Trophoblast cell (in vitro differentiated cells and primary cell): ENCODE data around the gene AARS1.

ENCODE experiments used
- DNase-seq, 2 donors: peaks; one replicate each; pipeline ENCODE4 v3.0.0-alpha.2; 2016
- H2AFZ ChIP-seq: 2 replicates; pipeline ENCODE4 v1.6.1; 2013; ENCODE audit warnings: low read length, moderate library complexity, mild to moderate bottlenecking; ENCODE audit not compliant: insufficient read depth, poor library complexity
- H2AK5ac ChIP-seq: 2 replicates; pipeline ENCODE4 v1.6.1; 2013; ENCODE audit warnings: mild to moderate bottlenecking, low read length
- H2BK120ac ChIP-seq: 2 replicates; pipeline ENCODE4 v1.6.1; 2013; ENCODE audit warnings: low read length, mild to moderate bottlenecking, moderate library complexity; ENCODE audit not compliant: insufficient read depth, poor library complexity
- H2BK12ac ChIP-seq: 2 replicates; pipeline ENCODE4 v1.6.1; 2013; ENCODE audit warnings: mild to moderate bottlenecking, low read length, moderate library complexity
- H2BK5ac ChIP-seq: 2 replicates; pipeline ENCODE4 v1.6.1; 2013; ENCODE audit warnings: low read length, low read depth, moderate library complexity, mild to moderate bottlenecking; ENCODE audit not compliant: poor library complexity
- H3K14ac ChIP-seq: 2 replicates; pipeline ENCODE4 v1.6.1; 2013; ENCODE audit warnings: mild to moderate bottlenecking, low read length
- H3K18ac ChIP-seq: 2 replicates; pipeline ENCODE4 v1.6.1; 2013; ENCODE audit warnings: mild to moderate bottlenecking, low read length
- H3K23ac ChIP-seq: 2 replicates; pipeline ENCODE4 v1.6.1; 2013; ENCODE audit warnings: low read length
- H3K27ac ChIP-seq: 2 replicates; pipeline ENCODE4 v1.5.1; 2013; ENCODE audit warnings: low read depth, mild to moderate bottlenecking, inconsistent platforms, low read length, moderate library complexity
- H3K27me3 ChIP-seq: 2 replicates; pipeline ENCODE4 v1.6.1; 2013; ENCODE audit warnings: inconsistent platforms, mild to moderate bottlenecking, low read length, moderate library complexity; ENCODE audit not compliant: insufficient read depth
- H3K36me3 ChIP-seq, 2 experiments: 1 replicate in 1 of 2; 2 replicates in 1 of 2; pipeline ENCODE4 v1.6.1; 2013; ENCODE audit warnings: low read length in 2 of 2, mild to moderate bottlenecking in 2 of 2, moderate library complexity in 1 of 2; ENCODE audit not compliant: insufficient read depth in 2 of 2, control insufficient read depth in 1 of 2
- H3K4ac ChIP-seq: 2 replicates; pipeline ENCODE4 v1.6.1; 2013; ENCODE audit warnings: low read depth, mild to moderate bottlenecking, low read length, moderate library complexity
- H3K4me1 ChIP-seq, 2 experiments: 1 replicate in 1 of 2; 2 replicates in 1 of 2; pipeline ENCODE4 v1.6.1; 2013; ENCODE audit warnings: low read length in 2 of 2, mild to moderate bottlenecking in 2 of 2, moderate library complexity in 1 of 2; ENCODE audit not compliant: insufficient read depth in 2 of 2, control insufficient read depth in 1 of 2
- H3K4me2 ChIP-seq: 2 replicates; pipeline ENCODE4 v1.6.1; 2013; ENCODE audit warnings: inconsistent platforms, mild to moderate bottlenecking, low read length, moderate library complexity
- H3K4me3 ChIP-seq: 2 replicates; pipeline ENCODE4 v1.5.1; 2013; ENCODE audit warnings: mild to moderate bottlenecking, low read depth, low read length, inconsistent platforms
- H3K79me1 ChIP-seq: one replicate; pipeline ENCODE4 v1.6.1; 2013; ENCODE audit warnings: low read length
- H3K79me2 ChIP-seq: 2 replicates; pipeline ENCODE4 v1.6.1; 2013; ENCODE audit warnings: low read length, mild to moderate bottlenecking; ENCODE audit not compliant: control insufficient read depth, insufficient read depth, poor library complexity
- H3K9ac ChIP-seq: 2 replicates; pipeline ENCODE4 v1.6.1; 2013; ENCODE audit warnings: mild to moderate bottlenecking, low read length
- H3K9me3 ChIP-seq: 2 replicates; pipeline ENCODE4 v1.6.1; 2013; ENCODE audit warnings: low read depth, mild to moderate bottlenecking, control low read depth, inconsistent platforms, low read length; ENCODE audit not compliant: insufficient read depth
- H4K12ac ChIP-seq: 2 replicates; pipeline ENCODE4 v1.6.1; 2013; ENCODE audit warnings: low read depth, mild to moderate bottlenecking, low read length, moderate library complexity
- H4K8ac ChIP-seq: 2 replicates; pipeline ENCODE4 v1.6.1; 2013; ENCODE audit warnings: low read depth, mild to moderate bottlenecking, low read length, moderate library complexity
- H4K91ac ChIP-seq: one replicate; pipeline ENCODE4 v1.6.1; 2013; ENCODE audit warnings: low read depth, mild to moderate bottlenecking, low read length, moderate library complexity
- WGBS: extraction: QIAGEN DNeasy Blood & Tissue Kit; methylation state at CpG from one replicate; pipeline ENCODE4 v1.1.7; 2013; ENCODE audit warnings: missing lambda C conversion rate; ENCODE audit not compliant: insufficient read length, insufficient coverage; ENCODE audit errors: extremely low coverage; 5-methylcytosine and 5-hydroxymethylcytosine counted together

AARS1 gene

DNA sequence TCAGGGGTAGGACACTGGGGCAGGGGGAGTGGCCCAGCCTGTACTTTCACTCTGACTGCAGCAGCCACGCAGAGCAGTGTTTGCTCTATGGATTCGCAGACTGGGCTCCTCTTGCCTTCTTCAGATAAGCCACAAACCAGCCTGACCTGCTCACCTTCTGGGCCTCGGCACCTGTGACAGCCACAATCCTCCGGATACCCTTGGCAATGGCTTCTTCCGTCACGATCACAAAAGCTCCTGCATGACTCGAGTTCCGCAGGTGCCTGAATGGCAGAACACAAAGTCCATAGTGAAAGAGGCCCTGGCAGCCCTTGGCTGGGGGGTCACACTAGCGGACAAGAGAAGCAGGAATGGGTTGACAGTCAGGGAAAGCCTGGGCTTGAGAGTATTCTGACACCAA, 33.7 kb downstream of the AARS1 start:
- Histone ChIP-seq H3K4me3 (peak overlapping the region; percentile 25), H3K14ac (no peak overlapping the region), H3K9me3 (peaks cover 2% of the 10 kb centered on the region), H3K36me3 (peaks cover 71 to 74% of the 10 kb centered on the region in 2 experiments), H3K27me3 (no peaks in the 10 kb centered on the region), H3K79me2 (peaks cover 8% of the 10 kb centered on the region), H3K4me1 (no peaks in the 10 kb centered on the region), H4K8ac (no peak overlapping the region), H2BK120ac (no peak overlapping the region), H4K12ac (no peak overlapping the region), H2BK12ac (no peak overlapping the region), H3K18ac (no peak overlapping the region), H3K79me1 (peaks cover 7% of the 10 kb centered on the region), H3K4ac (no peak overlapping the region), H2AFZ (no peak overlapping the region), H2AK5ac (no peak overlapping the region), H3K23ac (no peak overlapping the region), H3K27ac (no peak overlapping the region), H4K91ac (no peak overlapping the region), H2BK5ac (no peak overlapping the region), H3K4me2 (no peak overlapping the region), H3K9ac (no peak overlapping the region)
- no CpG with 5 or more reads among the region's 9 CpGs for WGBS
- DNase-seq = no peak

DNA sequence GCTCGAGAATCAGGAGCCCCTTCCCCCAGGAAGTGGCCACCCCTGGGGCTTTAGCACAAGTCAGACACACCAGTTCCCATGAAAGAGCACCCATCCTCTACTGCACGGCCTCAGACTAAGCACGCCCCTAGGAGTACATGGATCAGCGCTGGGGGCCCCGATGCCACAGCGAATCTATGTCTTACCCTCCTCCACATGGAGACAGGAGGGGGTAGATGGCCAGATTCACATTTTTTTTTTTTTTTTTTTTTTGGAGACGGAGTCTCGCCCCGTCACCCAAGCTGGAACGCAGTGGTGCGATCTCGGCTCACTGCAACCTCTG, 34.4 kb downstream of the AARS1 start:
- no CpG with 5 or more reads among the region's 12 CpGs for WGBS
- Histone ChIP-seq H2AK5ac (no peak overlapping the region), H2BK5ac (no peak overlapping the region), H3K4ac (no peak overlapping the region), H3K79me1 (peaks cover 7% of the 10 kb centered on the region), H3K4me2 (no peak overlapping the region), H4K12ac (no peak overlapping the region), H2BK120ac (no peak overlapping the region), H3K4me3 (no peak overlapping the region), H3K14ac (no peak overlapping the region), H2BK12ac (no peak overlapping the region), H3K27ac (no peak overlapping the region), H3K27me3 (no peaks in the 10 kb centered on the region), H2AFZ (no peak overlapping the region), H3K9ac (no peak overlapping the region), H4K8ac (no peak overlapping the region), H3K23ac (no peak overlapping the region), H3K4me1 (peaks cover 2% of the 10 kb centered on the region in 2 experiments), H3K9me3 (peaks cover 2% of the 10 kb centered on the region), H3K36me3 (peaks cover 67 to 68% of the 10 kb centered on the region in 2 experiments), H3K18ac (no peak overlapping the region), H4K91ac (no peak overlapping the region), H3K79me2 (peaks cover 8% of the 10 kb centered on the region)
- DNase-seq = no peak

DNA sequence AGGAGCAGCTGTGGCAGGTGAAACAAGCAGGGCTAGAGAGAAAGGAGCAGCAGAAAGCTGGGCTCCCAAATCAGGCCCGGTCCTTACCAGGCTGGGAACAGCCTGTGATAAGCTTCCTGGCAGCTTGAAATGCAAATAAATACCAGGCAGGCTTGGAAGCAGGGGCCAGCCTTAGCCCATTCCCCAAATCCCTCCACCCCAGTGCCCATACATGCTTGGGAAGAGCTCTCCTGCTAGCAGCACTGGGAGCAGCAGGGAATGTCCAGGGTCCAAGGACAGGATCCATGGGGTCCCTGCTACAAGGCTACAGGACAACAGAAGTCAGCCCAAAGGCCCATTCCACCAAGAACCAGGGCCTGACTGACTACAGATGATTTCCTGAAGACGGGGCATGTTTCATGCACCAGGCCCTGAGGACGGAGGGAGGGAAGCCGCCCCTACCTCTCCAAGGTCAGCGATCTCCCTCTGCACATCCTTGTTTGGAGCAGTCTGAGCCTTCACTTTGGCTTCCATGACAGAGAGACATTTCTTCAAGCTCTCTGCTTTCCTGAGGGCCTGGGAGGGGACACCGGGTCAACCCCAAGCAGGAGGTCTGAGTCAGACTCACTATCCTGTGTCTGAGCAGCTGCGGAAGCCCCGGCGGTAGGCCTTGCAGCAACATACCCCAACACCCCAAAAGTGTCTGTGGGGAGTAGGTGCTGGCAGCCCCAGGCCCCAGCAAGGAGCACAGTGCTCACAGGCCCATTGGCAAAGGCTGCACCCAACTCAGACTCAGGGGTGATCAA, 34.9 kb downstream of the AARS1 start:
- Histone ChIP-seq H2BK12ac (no peak overlapping the region), H3K4me3 (no peak overlapping the region), H3K18ac (no peak overlapping the region), H2BK120ac (no peak overlapping the region), H2BK5ac (no peak overlapping the region), H4K91ac (no peak overlapping the region), H3K23ac (no peak overlapping the region), H3K4me2 (no peak overlapping the region), H2AK5ac (no peak overlapping the region), H3K4ac (no peak overlapping the region), H3K9ac (no peak overlapping the region), H3K79me2 (peaks cover 8% of the 10 kb centered on the region), H3K36me3 (peaks cover 65 to 66% of the 10 kb centered on the region in 2 experiments), H3K79me1 (peaks cover 7% of the 10 kb centered on the region), H3K9me3 (peaks cover 2% of the 10 kb centered on the region), H4K8ac (no peak overlapping the region), H3K27ac (no peak overlapping the region), H3K4me1 (peaks cover 2% of the 10 kb centered on the region in 2 experiments), H3K27me3 (no peaks in the 10 kb centered on the region), H2AFZ (no peak overlapping the region), H3K14ac (no peak overlapping the region), H4K12ac (no peak overlapping the region)
- no CpG with 5 or more reads among the region's 9 CpGs for WGBS
- no peak for DNase-seq

GRCh38 chr16:70253291-70254106, 35.8 kb downstream of the AARS1 start:
- Histone ChIP-seq H3K4me1 (peaks cover 2% of the 10 kb centered on the region in 2 experiments), H2AK5ac (no peak overlapping the region), H4K12ac (no peak overlapping the region), H4K8ac (no peak overlapping the region), H3K79me1 (peaks cover 7% of the 10 kb centered on the region), H3K4me2 (no peak overlapping the region), H2BK5ac (no peak overlapping the region), H2BK12ac (no peak overlapping the region), H3K36me3 (peaks cover 57 to 59% of the 10 kb centered on the region in 2 experiments), H3K27ac (no peak overlapping the region), H2AFZ (no peak overlapping the region), H3K14ac (no peak overlapping the region), H3K27me3 (no peaks in the 10 kb centered on the region), H3K9ac (no peak overlapping the region), H3K18ac (no peak overlapping the region), H3K79me2 (peaks cover 8% of the 10 kb centered on the region), H3K9me3 (peaks cover 2% of the 10 kb centered on the region), H3K4me3 (no peak overlapping the region), H2BK120ac (no peak overlapping the region), H3K23ac (no peak overlapping the region), H4K91ac (no peak overlapping the region), H3K4ac (no peak overlapping the region)
- DNase-seq = peak in 1 of 2 donors; percentile 55
- WGBS = no CpG with 5 or more reads among the region's 16 CpGs
